HG02870 (cell line): ENCODE measurements around the gene SORCS2.

Experiments
- ATAC-seq: cut with Tn5 transposase; IDR thresholded peaks from one replicate; pipeline ENCODE4 v1.9.1; 2021; ENCODE audit warnings: mild to moderate bottlenecking, moderate library complexity; ENCODE audit not compliant: unreplicated experiment

The SORCS2 gene

DNA sequence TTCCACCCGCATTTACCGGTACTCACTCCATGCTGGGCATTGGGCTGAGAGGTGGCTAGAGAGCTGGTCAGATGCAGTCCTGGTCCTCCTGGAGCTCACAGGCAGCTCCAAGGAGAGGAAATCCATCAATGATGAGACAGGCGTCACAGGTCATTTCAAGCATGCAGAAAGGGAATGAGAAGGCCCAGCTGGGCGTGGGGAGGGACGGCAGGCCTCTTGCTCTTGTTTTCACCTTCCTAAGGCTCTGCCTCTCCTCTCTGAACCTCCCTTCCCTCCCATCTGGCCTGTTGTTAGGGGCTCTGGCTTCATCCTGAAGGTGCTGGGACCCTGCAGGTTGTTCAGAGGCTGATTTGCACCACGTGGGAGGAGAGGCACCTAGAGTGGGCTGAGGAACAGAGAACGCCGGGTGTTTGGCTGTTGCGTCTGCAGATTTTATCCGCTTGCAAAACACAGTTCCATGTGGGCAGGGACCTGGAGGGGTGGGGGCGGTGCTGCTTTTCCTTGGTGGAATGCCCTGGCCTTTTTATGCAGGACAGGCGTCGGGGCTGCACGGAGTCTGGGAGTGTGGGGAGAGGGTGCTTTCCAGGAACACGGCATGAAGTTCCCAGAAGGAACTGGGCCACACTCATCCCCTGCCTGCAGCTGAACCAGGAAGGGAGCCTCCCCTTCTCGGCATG lies 323.9 kb downstream of the SORCS2 start:
- no peak for ATAC-seq

DNA sequence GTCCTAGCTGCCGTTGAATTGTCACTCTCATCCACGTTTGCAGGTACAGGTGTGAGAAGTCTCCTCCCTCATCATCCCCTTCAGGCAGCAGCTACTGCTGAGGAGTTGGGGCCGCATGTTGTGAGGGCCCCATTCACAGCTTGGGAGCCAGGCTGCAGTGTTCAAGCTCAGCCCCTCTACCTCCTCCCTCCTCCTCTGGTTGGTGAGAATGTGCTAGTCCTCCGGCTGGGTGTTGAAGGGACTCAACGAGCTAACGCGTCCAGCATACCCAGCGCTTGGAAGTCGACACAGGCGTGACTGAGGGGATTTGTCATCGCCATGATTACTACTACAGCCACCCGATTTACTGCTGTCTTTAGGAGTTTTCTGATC lies 324.4 kb downstream of the SORCS2 start:
- no peak for ATAC-seq

DNA sequence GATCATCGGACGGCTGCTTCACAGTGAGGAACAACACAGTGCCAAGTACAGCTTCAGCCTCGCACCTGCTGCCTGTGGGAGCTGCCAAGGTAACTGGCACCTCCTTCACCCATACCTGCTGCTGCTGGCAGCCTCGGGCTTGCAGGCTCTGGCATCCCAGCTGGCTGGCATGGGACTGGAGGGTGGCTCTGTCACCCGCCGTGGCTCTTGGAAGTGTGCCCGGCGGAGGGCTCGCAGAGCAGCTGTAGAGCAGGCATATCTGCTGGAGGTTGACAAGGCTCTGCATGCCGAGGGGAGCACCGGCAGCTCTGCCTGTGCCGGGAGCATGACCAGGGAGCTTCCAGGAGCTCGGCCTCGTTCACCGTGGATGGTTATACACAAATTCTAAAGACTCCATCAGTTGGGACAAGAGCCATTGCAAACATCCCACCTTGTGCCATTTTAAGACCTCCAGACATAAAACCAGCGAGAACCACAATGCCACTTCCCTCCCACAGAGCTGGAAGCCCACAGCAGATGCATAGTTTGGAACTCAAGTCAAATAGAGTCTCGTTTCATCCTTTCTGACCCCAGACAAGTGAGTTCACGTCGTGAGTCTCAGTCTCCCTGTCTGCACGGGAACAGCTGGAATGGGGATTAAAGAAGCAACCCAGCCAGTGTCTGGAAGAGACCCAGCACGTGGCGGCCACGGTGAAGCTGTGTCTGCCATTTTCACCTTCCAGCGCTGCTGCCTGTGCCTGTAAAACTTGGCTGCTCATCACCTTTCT lies 326.7 kb downstream of the SORCS2 start:
- no peak for ATAC-seq

DNA sequence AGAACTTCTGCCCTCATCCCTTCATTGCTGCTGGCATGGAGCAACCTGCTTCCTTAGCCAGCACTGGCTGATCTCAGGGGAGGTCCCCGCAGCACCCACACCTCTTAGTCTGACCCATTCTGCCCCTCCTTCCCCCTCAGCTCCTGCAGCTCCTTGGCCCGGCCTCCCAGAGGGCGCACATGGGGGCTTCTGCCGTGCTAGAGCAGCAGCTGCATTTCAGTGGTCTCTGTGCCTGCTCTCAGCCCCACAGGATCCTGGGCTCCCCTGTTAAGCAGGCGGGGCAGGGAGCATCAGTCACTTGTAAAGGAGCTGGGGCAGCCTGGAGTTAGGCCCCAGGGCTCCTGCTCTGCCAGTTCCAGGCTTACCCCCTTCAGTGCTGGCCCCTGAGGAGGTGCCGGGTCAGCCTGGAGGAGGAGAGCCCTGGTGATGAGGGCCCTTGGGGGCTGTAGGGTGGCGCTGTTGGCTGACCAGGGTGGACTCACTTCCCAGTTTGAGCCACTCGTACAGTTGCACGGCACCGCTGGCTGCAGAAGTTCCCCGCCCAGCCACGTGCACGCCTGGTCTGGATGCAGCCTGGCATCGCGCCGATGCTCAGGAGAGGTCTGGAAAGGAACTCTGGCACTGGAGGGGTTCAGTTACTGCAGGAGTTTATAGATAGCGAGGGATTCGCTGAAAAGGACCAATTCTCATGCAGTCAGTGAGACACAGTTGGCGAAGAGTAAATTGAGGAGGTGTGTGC lies 327.5 kb downstream of the SORCS2 start:
- no peak for ATAC-seq

DNA sequence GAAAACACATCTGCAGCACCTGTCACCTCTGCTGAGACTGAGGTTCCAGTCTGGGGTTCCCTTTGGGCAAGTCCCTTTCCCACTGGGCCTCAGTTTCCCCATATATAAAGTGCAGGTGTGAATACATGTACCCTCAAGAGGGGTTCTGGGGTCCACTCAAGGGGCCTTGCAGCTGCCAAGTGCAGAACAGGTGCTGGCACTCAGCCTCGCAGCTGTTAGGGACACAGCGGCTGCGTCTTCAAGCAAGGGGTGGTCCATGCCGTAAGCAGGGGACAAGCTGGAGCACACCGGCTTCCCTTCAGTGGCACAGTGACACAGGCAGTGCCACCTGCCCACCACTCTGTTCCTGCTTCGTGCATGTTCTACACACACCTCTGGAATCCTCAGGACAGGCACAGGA lies 329.3 kb downstream of the SORCS2 start:
- no peak for ATAC-seq

DNA sequence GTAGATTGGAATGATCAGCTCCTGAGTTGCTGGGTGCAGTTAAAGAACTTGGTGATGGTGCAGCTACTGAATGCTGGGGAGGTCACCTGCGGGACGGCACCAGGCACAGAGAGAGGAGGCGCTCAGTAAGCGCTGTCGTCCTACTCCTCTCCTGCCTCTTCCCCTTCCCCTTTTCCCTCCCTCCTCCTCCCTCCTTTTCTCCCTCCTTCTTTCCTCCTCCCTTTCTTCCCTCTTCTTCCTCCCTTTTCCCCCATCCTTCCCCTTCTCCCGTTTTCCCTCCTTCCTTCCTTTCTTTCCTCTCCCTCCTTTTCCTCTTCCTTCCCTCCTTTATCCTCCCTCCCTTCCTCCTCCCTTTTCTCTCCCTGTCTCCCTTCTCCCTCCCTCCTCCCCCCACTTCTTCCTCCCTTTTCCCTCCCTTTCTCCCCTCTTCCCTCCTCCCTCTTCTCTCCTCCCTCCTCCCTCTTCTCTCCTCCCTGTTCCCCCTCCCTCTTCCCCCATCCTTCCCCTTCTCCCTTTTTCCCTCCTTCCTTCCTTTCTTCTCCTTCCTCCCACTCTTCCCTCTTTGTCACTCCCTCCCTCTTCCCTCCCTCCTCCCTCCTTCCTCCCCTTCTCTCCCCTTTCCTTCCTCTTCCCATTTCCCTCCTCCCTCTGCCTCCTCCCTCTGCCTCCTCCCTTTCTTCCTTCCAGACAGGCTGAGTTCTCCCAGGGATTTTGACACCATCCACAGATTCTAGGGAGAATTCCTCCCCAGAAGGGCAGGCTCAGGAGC lies 330.3 kb downstream of the SORCS2 start:
- ATAC-seq: no peak

DNA sequence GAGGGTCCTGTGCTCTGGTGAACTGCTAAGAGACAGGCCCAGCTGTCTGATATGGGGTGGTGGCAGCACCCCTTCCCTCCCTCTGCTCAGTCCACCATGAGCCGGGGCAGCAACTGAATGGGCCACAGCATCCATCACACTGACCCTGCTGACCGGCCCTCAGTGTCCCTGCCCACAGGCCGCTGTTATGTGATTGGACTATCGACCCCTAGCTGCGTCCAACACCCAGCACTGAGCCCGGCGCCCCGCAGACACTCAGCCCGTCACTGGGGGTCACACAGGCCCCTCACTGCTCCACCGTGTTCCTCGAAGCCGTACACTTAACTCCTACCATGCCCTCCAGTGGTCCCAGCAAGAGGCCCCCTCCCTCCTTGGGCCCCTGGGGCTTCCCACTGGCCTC lies 331.2 kb downstream of the SORCS2 start:
- ATAC-seq: no peak

DNA sequence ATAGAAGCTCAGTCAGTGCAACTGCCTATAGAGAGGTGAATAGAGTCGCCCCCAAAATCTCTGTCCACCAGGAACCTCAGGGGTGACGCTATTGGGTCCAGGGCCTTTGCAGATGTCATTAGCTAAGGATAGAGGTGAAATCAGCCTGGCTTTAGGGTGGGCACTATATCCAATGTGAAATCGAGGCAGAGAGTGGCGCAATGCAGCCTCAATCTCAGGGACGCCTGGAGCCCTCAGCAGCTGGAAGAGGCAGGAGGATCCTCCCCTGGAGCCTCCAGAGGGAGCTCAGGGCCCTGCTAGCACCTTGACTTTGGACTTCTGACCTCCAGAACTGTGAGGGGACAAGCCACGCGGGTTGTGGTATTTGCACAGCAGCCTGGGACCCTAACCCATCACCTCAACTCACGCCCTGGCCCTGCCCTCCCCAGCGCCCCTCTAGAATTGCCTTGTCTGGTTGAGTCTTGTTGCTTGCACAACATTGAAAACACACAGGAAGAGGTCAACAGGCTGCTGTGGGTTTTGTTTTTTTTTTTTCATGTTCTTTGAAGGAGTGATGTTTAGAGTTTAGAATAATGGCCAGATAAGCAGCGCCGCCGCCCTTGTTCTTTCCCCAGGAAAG lies 331.8 kb downstream of the SORCS2 start:
- ATAC-seq: no peak

DNA sequence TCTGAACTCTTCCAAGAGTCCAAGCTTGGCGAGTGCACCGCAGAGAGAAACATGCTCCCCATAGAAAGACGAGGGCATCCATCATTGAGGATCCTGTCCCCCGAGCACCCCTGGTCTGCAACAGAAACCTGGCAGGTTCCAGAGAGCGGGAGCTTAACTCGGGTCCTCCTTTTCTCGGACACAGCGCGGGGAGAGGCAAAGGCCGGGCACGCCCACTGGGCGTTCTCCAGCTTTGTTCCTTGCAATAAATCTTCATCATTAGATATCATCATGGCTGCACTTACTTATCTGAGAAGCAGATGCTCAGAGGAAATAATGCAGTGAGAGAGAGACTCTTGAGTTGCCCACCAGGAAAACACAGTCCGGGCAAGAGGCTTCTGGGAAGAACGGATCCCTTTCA lies 332.5 kb downstream of the SORCS2 start:
- no peak for ATAC-seq

DNA sequence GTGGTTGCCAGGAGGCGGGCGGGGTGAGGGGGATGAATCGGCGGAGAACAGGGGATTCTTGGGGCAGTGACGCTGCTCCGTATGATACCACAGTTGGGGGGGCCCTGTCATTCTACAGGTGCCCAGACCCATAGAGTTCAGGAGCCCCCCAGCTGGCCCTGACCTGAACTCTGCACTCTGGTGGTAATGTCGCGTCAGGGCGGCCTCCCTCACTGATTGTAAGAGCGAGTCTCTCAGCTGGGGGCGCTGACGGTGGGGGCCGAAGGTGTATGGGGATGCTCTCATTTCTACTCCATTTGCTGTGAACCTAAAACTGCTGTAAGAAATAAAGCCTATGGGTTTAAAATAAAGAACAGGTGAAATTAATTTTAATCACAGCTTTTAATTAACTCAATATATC lies 334.2 kb downstream of the SORCS2 start:
- no peak for ATAC-seq

DNA sequence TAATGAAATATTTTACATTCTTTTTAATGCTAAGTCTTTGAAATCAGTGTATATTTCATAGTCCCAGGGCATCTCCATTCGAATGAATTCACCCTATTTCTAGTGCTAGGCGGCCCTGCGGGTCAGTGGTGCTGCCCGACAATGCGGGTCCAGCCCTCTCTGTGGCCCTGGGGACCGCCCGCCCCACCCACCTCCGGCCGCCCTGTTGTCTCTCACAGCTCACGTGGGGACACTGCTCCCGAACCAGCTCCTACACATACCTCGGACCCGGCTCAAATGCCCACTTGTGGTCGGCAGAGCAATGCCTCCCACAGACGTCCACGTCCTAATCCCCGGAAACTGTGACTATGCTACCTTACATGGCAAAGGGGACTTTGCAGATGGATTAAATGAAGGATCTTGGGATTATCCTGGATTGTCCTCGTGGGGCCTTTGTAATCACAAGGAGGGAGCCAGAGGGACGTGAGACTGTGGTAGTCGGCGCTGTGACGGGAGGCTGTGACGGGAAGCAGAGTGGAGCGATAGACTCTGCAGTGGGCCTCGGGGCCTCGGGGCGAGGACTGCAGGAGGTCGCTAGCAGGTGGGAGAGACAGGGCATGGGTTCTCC lies 334.7 kb downstream of the SORCS2 start:
- no peak for ATAC-seq

DNA sequence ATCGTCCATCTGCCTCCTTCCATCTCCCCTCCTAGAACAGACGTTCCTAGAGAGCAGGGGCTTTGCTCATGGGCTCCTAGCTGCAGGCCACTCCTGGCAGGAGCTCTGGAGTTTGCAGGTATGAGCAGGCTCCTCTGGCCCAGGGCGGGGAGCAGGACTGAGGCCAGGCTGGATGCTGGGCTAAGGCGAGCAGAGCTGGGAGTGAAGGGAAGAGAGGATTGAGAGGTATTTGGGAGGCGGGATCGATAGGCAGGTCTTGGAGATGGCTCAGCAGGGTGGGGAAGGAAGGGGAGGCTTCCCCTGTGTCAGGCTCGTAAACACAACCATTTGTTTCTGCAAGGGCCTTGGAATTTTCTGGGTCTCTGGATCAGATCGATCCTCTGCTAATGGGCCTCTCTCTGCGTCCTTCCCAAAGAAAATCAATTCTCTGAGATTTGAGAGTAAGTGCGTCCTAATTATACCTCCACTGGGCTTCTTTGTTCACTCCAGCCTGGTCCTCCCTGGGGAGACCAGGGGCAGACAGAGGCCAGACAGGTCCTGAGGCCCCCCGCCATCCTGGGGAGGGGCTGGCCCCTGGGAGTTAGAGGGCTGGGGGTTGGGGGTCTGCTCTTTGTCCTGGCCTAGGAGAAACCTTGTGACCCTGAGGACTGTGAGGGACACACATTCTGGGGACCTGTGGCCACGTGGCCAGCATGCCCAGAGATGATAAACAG lies 337.2 kb downstream of the SORCS2 start:
- ATAC-seq: no peak

DNA sequence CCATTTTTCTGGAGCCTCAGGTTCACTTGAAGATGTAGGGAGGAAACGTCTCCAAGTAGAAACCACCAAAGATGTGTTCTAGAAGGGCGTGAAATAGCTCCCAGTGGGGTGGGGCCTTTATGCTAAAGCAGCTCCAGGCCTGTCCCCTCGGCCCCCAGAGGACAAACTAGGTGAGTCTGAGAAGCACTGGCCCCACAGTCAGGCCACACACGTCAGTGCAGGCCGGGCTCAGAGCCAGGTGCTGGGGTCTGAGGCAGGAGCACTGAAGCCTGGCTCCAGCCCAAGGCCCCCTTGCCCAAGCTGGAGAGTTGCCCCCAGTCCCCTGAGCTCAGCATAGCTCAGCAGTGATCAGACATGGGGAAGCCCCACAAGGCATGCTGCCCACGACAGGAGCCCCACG lies 337.7 kb downstream of the SORCS2 start:
- no peak for ATAC-seq

DNA sequence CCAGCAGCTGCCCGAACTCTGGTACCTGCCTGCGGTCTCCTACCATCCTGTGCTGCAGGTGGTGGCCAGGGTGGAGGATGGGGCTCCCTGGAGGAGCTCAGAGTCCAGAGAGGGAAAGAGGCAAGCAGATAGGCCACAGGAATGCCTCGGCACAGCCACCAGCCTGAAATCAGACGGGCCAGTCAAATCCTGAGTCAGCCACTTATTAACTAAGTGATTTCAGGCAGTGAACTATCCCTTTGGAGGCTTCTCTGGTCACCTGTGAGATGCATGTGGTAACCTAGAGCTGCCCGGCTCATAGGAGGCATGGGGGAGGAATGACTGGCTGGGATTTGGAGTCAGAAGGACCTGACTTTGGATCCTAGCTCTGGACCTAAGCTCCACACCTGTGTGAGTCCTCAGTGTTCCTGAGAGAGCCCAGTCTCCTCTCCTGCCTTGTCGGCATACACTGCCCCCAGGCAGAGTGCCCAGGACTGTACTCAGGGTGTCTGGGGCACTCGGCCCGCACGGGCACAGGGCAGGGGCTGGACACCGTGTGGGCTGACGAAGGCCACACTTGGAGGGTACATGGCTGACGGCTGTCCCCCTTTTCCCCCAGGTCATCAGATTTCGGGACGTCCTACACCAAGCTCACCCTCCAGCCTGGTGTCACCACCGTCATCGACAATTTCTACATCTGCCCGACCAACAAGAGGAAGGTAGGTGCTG lies 338.7 kb downstream of the SORCS2 start:
- no peak for ATAC-seq

DNA sequence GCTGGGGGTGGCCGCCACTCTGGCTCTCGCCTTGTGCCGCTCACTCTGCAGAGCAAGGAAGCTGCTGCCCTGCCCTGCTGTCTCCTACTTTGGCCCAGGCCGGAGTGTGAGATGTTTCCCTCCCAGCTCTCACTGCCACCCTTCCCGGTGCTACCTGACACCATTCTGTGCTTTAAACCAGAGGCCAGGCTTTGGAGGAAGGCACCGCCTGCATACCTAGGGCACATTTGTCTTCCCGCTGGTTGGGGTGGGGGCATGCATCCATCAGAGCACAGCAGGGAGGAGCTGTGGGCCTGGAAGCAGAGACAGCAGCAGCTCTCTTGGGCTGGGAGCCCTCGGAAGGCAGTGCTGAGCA lies 339.3 kb downstream of the SORCS2 start:
- no peak for ATAC-seq

DNA sequence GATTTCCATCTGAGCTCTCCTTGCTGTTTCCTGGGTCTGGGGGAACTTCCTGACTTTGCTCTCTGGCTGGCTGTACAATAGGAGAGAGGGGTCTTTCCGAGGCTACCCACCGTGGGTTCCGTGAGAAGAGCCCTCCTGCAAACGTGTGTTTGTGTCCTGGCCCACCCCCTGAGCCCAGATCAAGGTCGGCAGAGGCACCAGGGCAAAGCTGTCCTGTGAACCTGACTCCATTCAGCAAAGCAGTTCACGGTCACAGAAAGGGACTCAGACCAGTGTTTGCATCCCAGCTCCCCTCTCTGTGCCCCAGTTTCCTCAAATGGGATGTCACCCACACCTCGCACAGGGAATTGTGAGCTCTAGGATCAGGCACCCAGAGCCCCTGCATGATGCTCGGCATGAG lies 339.7 kb downstream of the SORCS2 start:
- no peak for ATAC-seq

DNA sequence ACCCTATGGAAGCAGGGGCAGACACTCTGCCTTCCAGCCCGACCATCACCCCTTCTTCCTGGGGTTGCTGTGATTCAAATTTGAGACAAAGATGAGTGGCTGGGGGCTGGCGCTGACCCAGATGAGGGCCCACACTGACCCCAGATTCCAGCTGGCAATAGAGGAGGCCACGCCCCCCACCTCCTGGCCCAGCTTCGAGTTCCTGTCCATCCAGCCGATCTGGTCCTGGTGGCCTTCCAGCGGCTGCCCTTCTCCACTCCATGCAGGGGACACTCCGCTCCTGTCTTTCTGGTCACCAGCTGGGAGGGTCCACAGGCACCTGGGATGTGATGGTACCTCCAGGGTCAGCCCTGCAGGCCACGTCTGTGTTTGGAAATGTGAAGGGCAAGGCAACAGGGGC lies 340.9 kb downstream of the SORCS2 start:
- no peak for ATAC-seq

DNA sequence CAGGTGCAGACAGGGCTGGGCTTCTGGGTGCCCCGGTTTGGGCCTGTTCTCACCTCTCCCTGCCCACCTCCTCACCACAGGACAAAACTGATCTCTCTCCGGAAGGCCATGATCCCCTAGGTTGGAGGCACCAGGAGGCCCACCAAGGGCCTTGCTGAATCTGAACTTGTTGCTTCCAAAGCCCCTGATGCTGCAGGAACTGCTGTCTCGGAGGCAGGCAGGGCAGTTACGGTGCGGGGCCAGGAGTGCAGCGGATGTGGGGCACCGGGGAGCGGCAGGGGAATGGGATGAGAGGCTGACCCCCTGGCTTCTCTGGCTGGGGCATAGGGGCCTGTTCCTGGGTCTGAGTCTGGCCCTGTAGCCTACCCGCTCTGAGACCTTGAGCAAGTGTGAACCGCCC lies 342.8 kb downstream of the SORCS2 start:
- ATAC-seq: no peak

DNA sequence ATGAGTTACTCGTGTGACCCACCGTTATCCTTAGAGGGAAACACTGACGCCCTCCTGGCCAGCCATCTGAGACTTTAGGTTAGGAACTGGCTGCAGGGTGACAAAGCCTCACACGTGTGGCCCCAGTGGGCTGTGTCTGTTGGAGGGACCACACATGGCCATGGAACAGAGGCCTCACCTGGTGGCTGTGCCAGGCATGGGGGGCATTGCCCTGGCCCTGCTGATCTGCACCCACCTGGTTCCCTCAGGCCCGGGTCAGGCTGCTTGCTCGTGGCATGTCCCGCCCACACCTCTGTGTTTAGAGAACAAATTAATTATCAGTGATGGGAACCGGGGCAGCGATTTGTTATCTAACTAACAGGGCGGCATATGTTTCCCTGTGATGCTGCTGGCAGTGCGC lies 343.3 kb downstream of the SORCS2 start:
- ATAC-seq: no peak
